ENCODE results near the gene MBD6. TPM values are rescaled to one million over a fixed set of nuclear protein-coding genes. Genes with fewer than 3 reads are reported as not detected.

The MBD6 gene
- total RNA-seq, 2 experiments from 2014 or later = 80.9 to 85.4 TPM

DNA sequence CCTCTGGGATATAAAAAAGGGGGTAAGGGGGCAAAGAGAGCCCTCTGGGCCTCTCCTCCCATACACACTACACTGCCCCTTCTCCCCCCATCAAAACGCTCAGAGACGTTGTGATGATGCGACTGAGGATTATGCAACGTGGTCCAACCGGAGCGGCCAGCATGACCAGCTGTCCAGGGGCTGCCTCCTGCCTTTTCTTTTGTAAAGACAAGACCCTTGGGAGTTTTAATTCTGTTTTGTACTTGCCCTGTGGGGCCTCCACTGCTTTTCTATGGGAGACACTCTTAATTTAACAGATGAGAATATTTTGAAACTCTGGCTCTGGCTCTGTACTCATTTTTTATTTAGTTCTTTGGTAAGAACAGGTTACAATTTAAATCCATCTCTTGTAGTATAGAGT lies 7.2 kb downstream of the MBD6 start:
- DNase-seq = no peak
- H3K27me3 Mint-ChIP-seq = no peaks in the 10 kb centered on the region
- peaks cover 39% of the 10 kb centered on the region for H3K36me3 Mint-ChIP-seq
- ATAC-seq = no peak
- H3K4me3 Mint-ChIP-seq = no peak overlapping the region
- H3K27ac Mint-ChIP-seq = no peak overlapping the region
- CTCF ChIA-PET = interaction anchor here (1.5 kb wide), 1 partner anchor 10 kb away, joined by 5 read pairs; no protein-coding TSS in a partner anchor
- H3K4me1 Mint-ChIP-seq = peaks cover 3% of the 10 kb centered on the region
- no peaks in the 10 kb centered on the region for H3K9me3 Mint-ChIP-seq (ENCODE audit: low read depth)

GRCh38 chr12:57530396-57531142 lies 7.9 kb downstream of the MBD6 start:
- DNase-seq = no peak
- CTCF ChIA-PET = interaction anchor here (0.8 to 1.5 kb wide), 2 partner anchors 10 to 75 kb away, joined by 3 to 5 read pairs; no protein-coding TSS in a partner anchor

DNA sequence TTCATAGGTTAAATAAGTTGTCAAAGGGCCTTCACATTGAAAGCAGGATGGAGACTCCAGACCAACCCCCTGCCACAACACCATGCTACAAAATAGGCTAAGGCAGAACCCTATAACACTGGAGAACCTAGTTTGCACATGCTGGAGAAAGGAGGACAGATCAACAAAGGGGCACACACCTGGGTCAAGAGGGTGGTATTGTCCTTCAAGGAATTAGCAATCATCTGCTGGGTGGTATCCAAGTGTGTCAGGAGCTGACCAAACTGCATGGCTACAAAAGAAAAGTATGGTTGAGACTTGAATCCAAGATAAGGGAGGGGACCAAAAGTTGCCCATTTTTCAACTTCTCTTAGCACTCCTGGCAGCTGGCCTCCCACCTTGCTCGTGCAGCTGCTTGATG lies 9.2 kb downstream of the MBD6 start:
- no peaks in the 10 kb centered on the region for H3K4me1 Mint-ChIP-seq
- no peaks in the 10 kb centered on the region for H3K27me3 Mint-ChIP-seq
- ATAC-seq (no peak), DNase-seq (no peak)
- no peak overlapping the region for H3K27ac Mint-ChIP-seq
- H3K9me3 Mint-ChIP-seq (ENCODE audit: low read depth) = no peaks in the 10 kb centered on the region
- CTCF ChIA-PET = no interaction called here
- no peak overlapping the region for H3K4me3 Mint-ChIP-seq
- H3K36me3 Mint-ChIP-seq = peaks cover 44% of the 10 kb centered on the region

More at GRCh38 chr12:57530396-57531142, 7.9 kb downstream of the MBD6 start:
- H3K27ac Mint-ChIP-seq = no peak overlapping the region
- H3K27me3 Mint-ChIP-seq = no peaks in the 10 kb centered on the region
- no peaks in the 10 kb centered on the region for H3K4me1 Mint-ChIP-seq
- no peaks in the 10 kb centered on the region for H3K9me3 Mint-ChIP-seq (ENCODE audit: low read depth)
- H3K4me3 Mint-ChIP-seq = no peak overlapping the region
- H3K36me3 Mint-ChIP-seq = peaks cover 42% of the 10 kb centered on the region
- no peak for ATAC-seq

DNA sequence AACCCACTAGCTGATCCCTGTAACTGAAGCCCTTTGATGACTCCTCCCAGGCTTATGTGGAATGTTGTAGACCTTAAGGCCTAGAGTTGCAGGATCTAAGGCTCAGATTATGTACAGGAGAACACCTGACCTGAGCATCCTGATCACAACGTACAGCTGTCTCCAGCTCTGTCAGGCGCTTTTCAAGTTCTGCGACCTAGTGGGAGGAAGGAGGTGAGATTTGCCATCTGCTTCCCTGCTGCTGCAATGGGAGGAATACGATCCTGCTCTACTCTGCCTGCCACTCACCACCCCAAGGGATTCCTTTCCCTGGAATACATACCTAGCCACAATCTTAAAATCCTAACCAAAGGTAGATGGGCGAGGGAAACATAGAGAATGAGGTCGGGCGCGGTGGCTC lies 10.5 kb downstream of the MBD6 start:
- Mint-ChIP-seq H3K27me3 (no peaks in the 10 kb centered on the region), H3K9me3 (ENCODE audit: low read depth) (no peaks in the 10 kb centered on the region), H3K36me3 (peaks cover 41% of the 10 kb centered on the region), H3K27ac (no peak overlapping the region), H3K4me1 (no peaks in the 10 kb centered on the region), H3K4me3 (no peak overlapping the region)
- ATAC-seq (no peak), DNase-seq (no peak)
- CTCF ChIA-PET = no interaction called here

- H3K27me3 Mint-ChIP-seq = no peaks in the 10 kb centered on the region
- H3K27ac Mint-ChIP-seq = no peak overlapping the region
- peaks cover 40% of the 10 kb centered on the region for H3K36me3 Mint-ChIP-seq
- no peak for DNase-seq
- H3K4me3 Mint-ChIP-seq = no peak overlapping the region
- CTCF ChIA-PET = interaction anchor here (0.5 to 1.0 kb wide), 2 partner anchors 78 to 1142 kb away, joined by 3 read pairs; no protein-coding TSS in a partner anchor
- no peaks in the 10 kb centered on the region for H3K9me3 Mint-ChIP-seq (ENCODE audit: low read depth)
- ATAC-seq = no peak
- H3K4me1 Mint-ChIP-seq = no peaks in the 10 kb centered on the region
These were observed 11.6 kb downstream of the MBD6 start for GRCh38 chr12:57534250-57534649.

- Mint-ChIP-seq H3K9me3 (ENCODE audit: low read depth) (no peaks in the 10 kb centered on the region), H3K4me3 (no peak overlapping the region), H3K27ac (no peak overlapping the region), H3K4me1 (no peaks in the 10 kb centered on the region), H3K36me3 (peaks cover 39% of the 10 kb centered on the region), H3K27me3 (no peaks in the 10 kb centered on the region)
- CTCF ChIA-PET = interaction anchor here (1.0 kb wide), 1 partner anchor 79 kb away, joined by 3 read pairs; no protein-coding TSS in a partner anchor
- no peak for ATAC-seq
- DNase-seq = no peak
These were observed 12.4 kb downstream of the MBD6 start for GRCh38 chr12:57534991-57535543.

DNA sequence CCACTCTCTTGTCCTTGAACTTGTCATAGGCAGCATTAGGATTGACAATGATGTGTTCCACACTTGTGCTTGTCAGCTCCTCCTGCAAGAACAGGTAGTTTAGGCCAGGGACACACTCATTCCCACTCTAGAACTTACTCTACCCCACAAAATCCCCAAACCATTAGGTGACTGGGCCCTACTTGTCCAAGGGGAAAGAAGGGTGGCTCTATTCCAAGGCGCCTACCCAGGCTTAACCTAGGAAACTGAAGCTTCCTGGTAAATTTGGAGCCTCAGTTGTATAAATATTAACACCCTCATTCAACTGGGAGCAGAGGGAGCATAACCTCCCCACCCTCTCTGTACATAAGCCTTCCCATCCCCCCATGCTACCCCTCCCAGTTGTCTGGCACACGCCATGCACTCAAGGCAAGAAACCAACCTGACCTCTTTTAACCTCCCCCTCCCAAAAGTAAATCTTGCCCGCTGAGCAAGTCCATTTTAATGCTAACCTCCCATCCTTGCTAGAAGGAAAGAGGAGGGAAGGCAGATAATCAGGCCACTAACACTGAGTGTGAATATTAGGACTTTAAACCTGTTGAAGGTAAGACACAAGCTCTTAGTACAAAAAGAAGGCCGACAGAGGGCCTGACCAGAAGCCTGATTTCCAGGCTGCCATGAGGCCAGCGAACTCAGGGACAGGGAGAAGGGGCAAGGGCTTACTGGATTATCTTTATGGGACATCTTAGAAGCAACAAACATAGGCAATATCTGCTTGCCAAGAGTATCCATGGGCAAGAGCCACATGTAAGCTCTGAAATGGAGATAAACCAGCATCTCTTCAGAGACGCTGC lies 13.4 kb downstream of the MBD6 start:
- Mint-ChIP-seq H3K4me1 (no peaks in the 10 kb centered on the region), H3K4me3 (no peak overlapping the region), H3K36me3 (peaks cover 36% of the 10 kb centered on the region), H3K27me3 (no peaks in the 10 kb centered on the region), H3K9me3 (ENCODE audit: low read depth) (no peaks in the 10 kb centered on the region), H3K27ac (no peak overlapping the region)
- DNase-seq (no peak), ATAC-seq (no peak)
- CTCF ChIA-PET = interaction anchor here (1.2 to 2.2 kb wide), 2 partner anchors 11 to 60 kb away, joined by 3 to 6 read pairs; partner anchors contain the start of gene DCTN2

DNA sequence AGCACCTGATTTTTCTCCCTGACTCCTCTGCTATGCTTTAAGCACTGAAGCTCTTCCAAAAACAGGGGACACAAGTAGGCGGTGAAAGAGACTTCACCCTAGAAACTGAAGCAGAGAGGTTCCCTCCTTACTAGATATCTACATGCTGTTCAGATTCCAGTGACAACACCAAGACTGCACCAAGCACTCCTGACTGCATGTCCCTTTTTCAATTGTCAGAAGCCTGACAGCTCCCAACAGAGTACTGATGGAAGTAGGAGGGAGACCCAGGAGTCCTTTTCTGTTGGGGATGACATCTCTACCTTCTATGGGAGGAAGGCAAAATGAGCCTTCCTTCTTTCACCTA lies 13.9 kb downstream of the MBD6 start:
- DNase-seq (no peak), ATAC-seq (no peak)
- CTCF ChIA-PET = interaction anchor here (1.2 to 2.2 kb wide), 2 partner anchors 10 to 60 kb away, joined by 3 to 6 read pairs; partner anchors contain the start of gene DCTN2
- H3K4me1 Mint-ChIP-seq = no peaks in the 10 kb centered on the region
- H3K4me3 Mint-ChIP-seq = no peak overlapping the region
- H3K27ac Mint-ChIP-seq = no peak overlapping the region
- no peaks in the 10 kb centered on the region for H3K9me3 Mint-ChIP-seq (ENCODE audit: low read depth)
- H3K36me3 Mint-ChIP-seq = peaks cover 34% of the 10 kb centered on the region
- no peaks in the 10 kb centered on the region for H3K27me3 Mint-ChIP-seq

DNA sequence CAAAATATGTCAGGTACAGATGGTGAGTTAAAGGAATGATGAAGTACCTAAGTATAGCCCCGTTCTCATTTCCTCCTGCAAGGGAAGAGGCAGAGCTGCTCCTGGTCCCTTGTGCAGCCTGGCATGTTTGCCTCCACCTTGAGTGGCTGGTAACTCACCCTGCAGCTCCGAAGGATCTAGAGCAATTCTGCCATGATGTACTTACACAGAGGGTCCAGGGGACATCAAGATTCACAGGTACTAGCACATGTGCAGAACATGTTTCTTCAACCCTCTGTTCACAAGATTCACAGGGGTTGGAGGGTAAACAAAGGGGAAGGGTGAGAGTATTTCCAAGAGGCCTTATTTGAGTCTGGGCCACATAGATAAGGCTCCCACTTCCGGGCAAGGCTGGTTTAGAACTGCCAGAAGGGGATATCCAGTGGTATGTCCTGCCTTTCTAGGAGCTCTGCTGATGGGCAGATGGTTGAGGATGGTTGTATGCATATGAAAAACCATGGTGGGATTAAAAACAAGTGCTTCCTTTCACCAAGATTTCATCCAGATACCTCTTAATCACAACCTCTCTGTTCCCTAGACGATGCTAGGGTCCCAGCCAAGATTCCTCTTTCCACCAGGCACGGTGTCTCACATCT lies 16.6 kb downstream of the MBD6 start:
- ATAC-seq (no peak), DNase-seq (no peak)
- H3K4me3 Mint-ChIP-seq = no peak overlapping the region
- no peaks in the 10 kb centered on the region for H3K27me3 Mint-ChIP-seq
- H3K36me3 Mint-ChIP-seq = peaks cover 18% of the 10 kb centered on the region
- CTCF ChIA-PET = interaction anchor here (0.7 to 1.1 kb wide), 2 partner anchors 8 to 82 kb away, joined by 3 read pairs; no protein-coding TSS in a partner anchor
- H3K27ac Mint-ChIP-seq = no peak overlapping the region
- peaks cover 9% of the 10 kb centered on the region for H3K4me1 Mint-ChIP-seq
- no peaks in the 10 kb centered on the region for H3K9me3 Mint-ChIP-seq (ENCODE audit: low read depth)

- H3K36me3 Mint-ChIP-seq = peaks cover 16% of the 10 kb centered on the region
- ATAC-seq (no peak), DNase-seq (no peak)
- H3K9me3 Mint-ChIP-seq (ENCODE audit: low read depth) = no peaks in the 10 kb centered on the region
- peaks cover 22% of the 10 kb centered on the region for H3K4me1 Mint-ChIP-seq
- no peak overlapping the region for H3K27ac Mint-ChIP-seq
- CTCF ChIA-PET = no interaction called here
- no peaks in the 10 kb centered on the region for H3K27me3 Mint-ChIP-seq
- no peak overlapping the region for H3K4me3 Mint-ChIP-seq
These were observed 18.4 kb downstream of the MBD6 start for GRCh38 chr12:57541001-57541400.

- CTCF ChIA-PET = interaction anchor here (0.8 kb wide), 1 partner anchor 234 kb away, joined by 3 read pairs; no protein-coding TSS in a partner anchor
- Mint-ChIP-seq H3K4me3 (no peak overlapping the region), H3K4me1 (peaks cover 28% of the 10 kb centered on the region), H3K9me3 (ENCODE audit: low read depth) (no peaks in the 10 kb centered on the region), H3K36me3 (peaks cover 17% of the 10 kb centered on the region), H3K27me3 (no peaks in the 10 kb centered on the region), H3K27ac (no peak overlapping the region)
- no peak for ATAC-seq
- DNase-seq = no peak
These were observed 19.1 kb downstream of the MBD6 start for GRCh38 chr12:57541717-57542116.

DNA sequence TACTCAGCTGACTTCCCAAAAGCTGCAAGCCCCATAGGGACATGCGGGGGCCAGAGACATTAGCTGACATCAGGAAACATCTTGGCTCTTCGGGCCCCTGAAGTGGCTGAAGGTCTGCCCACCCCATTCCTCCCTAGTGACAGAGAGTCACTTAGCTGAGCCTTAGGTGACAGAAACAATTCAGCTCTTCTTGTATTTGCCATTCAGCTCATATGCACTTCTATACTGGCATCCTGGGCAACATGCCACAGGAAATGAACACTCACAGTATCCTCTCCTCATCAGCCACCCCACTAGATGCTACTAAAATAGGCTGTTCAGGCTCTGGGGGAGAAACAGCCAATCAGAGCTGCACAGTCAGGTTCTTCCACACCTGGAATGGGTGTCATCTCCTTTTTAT lies 21.0 kb downstream of the MBD6 start:
- no peaks in the 10 kb centered on the region for H3K9me3 Mint-ChIP-seq (ENCODE audit: low read depth)
- DNase-seq (no peak), ATAC-seq (no peak)
- no peak overlapping the region for H3K4me3 Mint-ChIP-seq
- no peak overlapping the region for H3K27ac Mint-ChIP-seq
- H3K27me3 Mint-ChIP-seq = peaks cover 3% of the 10 kb centered on the region
- peaks cover 12% of the 10 kb centered on the region for H3K36me3 Mint-ChIP-seq
- CTCF ChIA-PET = interaction anchor here (0.7 to 1.3 kb wide), 2 partner anchors 19 to 49 kb away, joined by 3 to 4 read pairs; no protein-coding TSS in a partner anchor
- H3K4me1 Mint-ChIP-seq = peaks cover 37% of the 10 kb centered on the region
